Measurements from ENCODE around the gene SMYD3. TPM values are rescaled to one million over a fixed set of nuclear protein-coding genes. Genes with fewer than 3 reads are reported as not detected.

The SMYD3 gene
- total and polyA plus RNA-seq, 2 donors (not counting 1 experiment from before 2014, with no cell fraction given): 9.7 to 37.2 TPM

DNA sequence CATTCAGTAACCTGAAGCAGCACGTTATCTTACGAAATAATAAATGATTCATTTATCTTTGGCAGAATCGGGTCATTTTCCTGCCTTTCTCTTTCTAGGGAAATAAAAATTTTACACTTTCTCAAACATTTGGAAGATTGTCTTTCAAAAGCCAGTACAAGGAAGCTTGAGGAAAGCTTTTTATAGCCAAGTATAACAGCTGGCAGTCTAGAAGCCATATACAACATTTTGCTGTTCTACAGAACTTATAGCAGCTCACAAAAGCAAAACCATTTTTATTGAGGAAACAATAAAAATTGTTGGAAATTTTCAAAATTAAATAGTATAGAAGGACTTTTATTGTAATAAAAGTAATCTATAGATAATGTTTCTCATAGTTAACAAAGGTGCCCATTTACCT, 448.6 kb downstream of the SMYD3 start:
- H3K4me3 ChIP-seq (ENCODE audit: control extremely low read depth in 1 of 5, extremely low read depth in 1 of 5, insufficient read depth in 1 of 5, low read depth in 2 of 5, low read length in 4 of 5): no peak overlapping the region
- Mint-ChIP-seq H3K9me3 (ENCODE audit: insufficient read depth) (peaks cover 3% of the 10 kb centered on the region), H3K4me3 (no peak overlapping the region), H3K27me3 (no peaks in the 10 kb centered on the region), H3K4me1 (no peaks in the 10 kb centered on the region), H3K27ac (no peak overlapping the region)
- no peak for ATAC-seq (ENCODE audit: low read depth)
- H4K20me1 ChIP-seq (ENCODE audit: control insufficient read depth, insufficient read depth, low read length, poor library complexity, severe bottlenecking): no peaks in the 10 kb centered on the region
- POLR2A ChIA-PET: no interaction called here
- peaks cover 0 to 3% (median 2%) of the 10 kb centered on the region in 3 donors for H3K9me3 ChIP-seq (ENCODE audit: control extremely low read depth in 1 of 3, control insufficient read depth in 2 of 3, insufficient read depth in 1 of 3, low read length in 2 of 3)
- intact Hi-C loops (cut with micrococcal nuclease): no loop called here
- CTCF ChIA-PET: no interaction called here
- TF ChIP-seq, protein P1, sequence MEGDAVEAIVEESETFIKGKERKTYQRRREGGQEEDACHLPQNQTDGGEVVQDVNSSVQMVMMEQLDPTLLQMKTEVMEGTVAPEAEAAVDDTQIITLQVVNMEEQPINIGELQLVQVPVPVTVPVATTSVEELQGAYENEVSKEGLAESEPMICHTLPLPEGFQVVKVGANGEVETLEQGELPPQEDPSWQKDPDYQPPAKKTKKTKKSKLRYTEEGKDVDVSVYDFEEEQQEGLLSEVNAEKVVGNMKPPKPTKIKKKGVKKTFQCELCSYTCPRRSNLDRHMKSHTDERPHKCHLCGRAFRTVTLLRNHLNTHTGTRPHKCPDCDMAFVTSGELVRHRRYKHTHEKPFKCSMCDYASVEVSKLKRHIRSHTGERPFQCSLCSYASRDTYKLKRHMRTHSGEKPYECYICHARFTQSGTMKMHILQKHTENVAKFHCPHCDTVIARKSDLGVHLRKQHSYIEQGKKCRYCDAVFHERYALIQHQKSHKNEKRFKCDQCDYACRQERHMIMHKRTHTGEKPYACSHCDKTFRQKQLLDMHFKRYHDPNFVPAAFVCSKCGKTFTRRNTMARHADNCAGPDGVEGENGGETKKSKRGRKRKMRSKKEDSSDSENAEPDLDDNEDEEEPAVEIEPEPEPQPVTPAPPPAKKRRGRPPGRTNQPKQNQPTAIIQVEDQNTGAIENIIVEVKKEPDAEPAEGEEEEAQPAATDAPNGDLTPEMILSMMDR (IDR thresholded peaks at IDR 0.05): no peak
- TF ChIP-seq EZH2 (IDR thresholded peaks at IDR 0.05; ENCODE audit: borderline replicate concordance, insufficient read depth, low read depth, low read length, poor library complexity, severe bottlenecking): no peak
- H3K9ac ChIP-seq (ENCODE audit: low read length): no peak overlapping the region
- WGBS (ENCODE audit: insufficient coverage): no CpG with 5 or more reads among the region's 3 CpGs
- no peak overlapping the region for H2AFZ ChIP-seq (ENCODE audit: insufficient read depth, low read depth, low read length, poor library complexity, severe bottlenecking)
- no peak overlapping the region for H3K27ac ChIP-seq (ENCODE audit: low read length in 2 of 2)
- no peaks in the 10 kb centered on the region for H3K27me3 ChIP-seq (replicated peaks in 1 of 4; ENCODE audit: control extremely low read depth in 1 of 4, control insufficient read depth in 3 of 4, insufficient read depth in 4 of 4, low read length in 3 of 4)
- no peak overlapping the region for H3K4me2 ChIP-seq (replicated peaks; ENCODE audit: low read depth, low read length, poor library complexity, severe bottlenecking)
- no peak for DNase-seq
- no peaks in the 10 kb centered on the region for H3K79me2 ChIP-seq (ENCODE audit: control insufficient read depth, insufficient read depth, low read length)
- H3K4me1 ChIP-seq (ENCODE audit: control insufficient read depth in 2 of 2, insufficient read depth in 2 of 2, low read length in 2 of 2): no peaks in the 10 kb centered on the region
- no peaks in the 10 kb centered on the region for H3K36me3 ChIP-seq (replicated peaks in 1 of 2; ENCODE audit: control extremely low read depth in 1 of 2, control insufficient read depth in 1 of 2, extremely low read depth in 1 of 2, insufficient read depth in 2 of 2, low read length in 1 of 2)

- intact Hi-C loops (cut with micrococcal nuclease): no loop called here
- H3K9me3 ChIP-seq (ENCODE audit: control extremely low read depth in 1 of 3, control insufficient read depth in 2 of 3, insufficient read depth in 1 of 3, low read length in 2 of 3): peaks cover 0 to 3% (median 0%) of the 10 kb centered on the region in 3 donors
- no peaks in the 10 kb centered on the region for H3K27me3 ChIP-seq (replicated peaks in 1 of 4; ENCODE audit: control extremely low read depth in 1 of 4, control insufficient read depth in 3 of 4, insufficient read depth in 4 of 4, low read length in 3 of 4)
- ChIA-PET CTCF (no interaction called here), POLR2A (no interaction called here)
- no peaks in the 10 kb centered on the region for H3K79me2 ChIP-seq (ENCODE audit: control insufficient read depth, insufficient read depth, low read length)
- Mint-ChIP-seq H3K9me3 (ENCODE audit: insufficient read depth) (peaks cover 3% of the 10 kb centered on the region), H3K27ac (no peak overlapping the region), H3K4me3 (no peak overlapping the region), H3K27me3 (no peaks in the 10 kb centered on the region), H3K4me1 (no peaks in the 10 kb centered on the region)
- WGBS (ENCODE audit: insufficient coverage): 83% methylated on average over 1 of the region's 2 CpGs
- H3K4me1 ChIP-seq (ENCODE audit: control insufficient read depth in 2 of 2, insufficient read depth in 2 of 2, low read length in 2 of 2): no peaks in the 10 kb centered on the region
- H2AFZ ChIP-seq (ENCODE audit: insufficient read depth, low read depth, low read length, poor library complexity, severe bottlenecking): no peak overlapping the region
- no peak for TF ChIP-seq EZH2 (IDR thresholded peaks at IDR 0.05; ENCODE audit: borderline replicate concordance, insufficient read depth, low read depth, low read length, poor library complexity, severe bottlenecking)
- TF ChIP-seq, protein P1 (IDR thresholded peaks at IDR 0.05): no peak
- no peak overlapping the region for H3K9ac ChIP-seq (ENCODE audit: low read length)
- H3K36me3 ChIP-seq (replicated peaks in 1 of 2; ENCODE audit: control extremely low read depth in 1 of 2, control insufficient read depth in 1 of 2, extremely low read depth in 1 of 2, insufficient read depth in 2 of 2, low read length in 1 of 2): no peaks in the 10 kb centered on the region
- H4K20me1 ChIP-seq (ENCODE audit: control insufficient read depth, insufficient read depth, low read length, poor library complexity, severe bottlenecking): no peaks in the 10 kb centered on the region
- no peak overlapping the region for H3K4me3 ChIP-seq (ENCODE audit: control extremely low read depth in 1 of 5, extremely low read depth in 1 of 5, insufficient read depth in 1 of 5, low read depth in 2 of 5, low read length in 4 of 5)
- no peak overlapping the region for H3K27ac ChIP-seq (ENCODE audit: low read length in 2 of 2)
- no peak for DNase-seq
- H3K4me2 ChIP-seq (replicated peaks; ENCODE audit: low read depth, low read length, poor library complexity, severe bottlenecking): no peak overlapping the region
- no peak for ATAC-seq (ENCODE audit: low read depth)
These were observed 454.5 kb downstream of the SMYD3 start for GRCh38 chr1:246052603-246053002.
